ENCODE data around the gene MMP15.

DNA sequence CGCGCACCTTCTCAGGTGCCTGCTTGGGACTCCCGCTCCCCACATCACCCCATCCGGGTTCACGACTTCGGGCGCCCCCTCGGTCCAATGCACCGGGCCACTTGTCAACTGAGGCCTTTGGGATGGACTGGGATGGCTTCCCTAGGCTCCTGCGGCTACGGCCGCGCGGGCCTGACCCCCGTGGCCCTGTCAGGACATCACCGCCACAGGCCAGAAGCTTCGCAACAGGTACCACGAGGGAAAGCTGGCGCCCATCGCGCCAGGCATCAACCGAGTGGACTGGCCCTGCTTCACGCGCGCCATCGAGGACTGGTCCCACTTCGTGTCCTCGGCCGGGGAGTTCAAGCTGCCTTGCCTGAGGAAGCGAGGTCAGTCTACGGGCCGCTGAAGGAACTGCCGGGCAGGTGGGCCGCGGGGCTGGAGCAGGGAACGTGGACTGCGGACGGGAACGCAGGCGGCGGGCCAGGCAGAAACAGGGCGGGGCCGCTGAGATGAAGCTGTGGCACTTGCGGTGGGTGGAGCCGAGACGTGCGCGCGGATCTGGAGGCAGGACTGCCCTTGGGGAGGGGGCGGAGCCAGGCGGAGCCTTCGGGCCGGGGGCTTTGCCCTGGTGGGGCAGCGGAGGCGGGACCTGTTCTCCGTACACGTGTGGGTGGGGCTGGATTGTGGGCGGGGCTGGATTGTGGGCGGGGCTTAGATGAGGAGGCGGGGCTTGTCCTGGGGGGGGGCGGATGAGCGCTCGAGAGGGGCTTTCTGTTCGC lies 40.9 kb upstream of the MMP15 start:
- TF ChIP-seq, protein P1, sequence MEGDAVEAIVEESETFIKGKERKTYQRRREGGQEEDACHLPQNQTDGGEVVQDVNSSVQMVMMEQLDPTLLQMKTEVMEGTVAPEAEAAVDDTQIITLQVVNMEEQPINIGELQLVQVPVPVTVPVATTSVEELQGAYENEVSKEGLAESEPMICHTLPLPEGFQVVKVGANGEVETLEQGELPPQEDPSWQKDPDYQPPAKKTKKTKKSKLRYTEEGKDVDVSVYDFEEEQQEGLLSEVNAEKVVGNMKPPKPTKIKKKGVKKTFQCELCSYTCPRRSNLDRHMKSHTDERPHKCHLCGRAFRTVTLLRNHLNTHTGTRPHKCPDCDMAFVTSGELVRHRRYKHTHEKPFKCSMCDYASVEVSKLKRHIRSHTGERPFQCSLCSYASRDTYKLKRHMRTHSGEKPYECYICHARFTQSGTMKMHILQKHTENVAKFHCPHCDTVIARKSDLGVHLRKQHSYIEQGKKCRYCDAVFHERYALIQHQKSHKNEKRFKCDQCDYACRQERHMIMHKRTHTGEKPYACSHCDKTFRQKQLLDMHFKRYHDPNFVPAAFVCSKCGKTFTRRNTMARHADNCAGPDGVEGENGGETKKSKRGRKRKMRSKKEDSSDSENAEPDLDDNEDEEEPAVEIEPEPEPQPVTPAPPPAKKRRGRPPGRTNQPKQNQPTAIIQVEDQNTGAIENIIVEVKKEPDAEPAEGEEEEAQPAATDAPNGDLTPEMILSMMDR (IDR thresholded peaks at IDR 0.05), result no peak
- TF ChIP-seq POLR2A (IDR thresholded peaks at IDR 0.05), result no peak
